CD8-positive, alpha-beta memory T cell (primary cell): ENCODE results near the gene AREL1. TPM values are rescaled to one million over a fixed set of nuclear protein-coding genes. Genes with fewer than 3 reads are reported as not detected.
A peak's percentile ranks its signal among the peaks of the same experiment; 100 is the strongest.

Experiments
- CTCF ChIA-PET: fragments of 350-600 bp; sonication (Branson Sonifier 250); formaldehyde crosslinking; loops from one replicate; lab custom pipeline; 2021; ENCODE audit warnings: antibody characterized with exemption; lab: Charles Lee
- POLR2A ChIA-PET: fragments of 350-600 bp; sonication (Branson Sonifier 250); formaldehyde crosslinking; loops from one replicate; lab custom pipeline; 2021; ENCODE audit warnings: antibody characterized with exemption; lab: Charles Lee
- DNase-seq, 5 donors: peaks; one replicate each; pipeline versions ENCODE4 v3.0.0 to v3.0.0-alpha.2; 2020 to 2022; ENCODE audit warnings: mixed read lengths in 1 of 5
- H3K27ac ChIP-seq: one replicate; pipeline ENCODE4 v1.7.0; 2013; ENCODE audit warnings: low read depth, mild to moderate bottlenecking, low read length, moderate library complexity
- H3K27me3 ChIP-seq: 2 replicates; pipeline ENCODE4 v1.7.0; 2013; ENCODE audit warnings: low read length, mild to moderate bottlenecking; ENCODE audit not compliant: insufficient read depth, poor library complexity, severe bottlenecking
- H3K36me3 ChIP-seq: 2 replicates; pipeline ENCODE4 v1.7.0; 2013; ENCODE audit warnings: mild to moderate bottlenecking, low read length, moderate library complexity; ENCODE audit not compliant: insufficient read depth
- H3K4me1 ChIP-seq: 2 replicates; pipeline ENCODE4 v1.7.0; 2013; ENCODE audit warnings: mild to moderate bottlenecking, low read length, moderate library complexity; ENCODE audit not compliant: insufficient read depth
- H3K4me3 ChIP-seq: 2 replicates; pipeline ENCODE4 v1.7.0; 2013; ENCODE audit warnings: mild to moderate bottlenecking, low read length
- H3K9me3 ChIP-seq: 2 replicates; pipeline ENCODE4 v1.7.0; 2013; ENCODE audit warnings: mild to moderate bottlenecking, low read length
- H3K27ac Mint-ChIP-seq, 8 donors: one replicate each; pipeline ENCODE4 v1.8.0; 2020 to 2021; ENCODE audit warnings: mixed read lengths in 8 of 8, mild to moderate bottlenecking in 6 of 8, inconsistent platforms in 3 of 8, moderate library complexity in 3 of 8
- H3K27me3 Mint-ChIP-seq, 2 donors: one replicate each; pipeline ENCODE4 v1.8.0; 2020 to 2021; ENCODE audit warnings: mixed read lengths in 2 of 2, mild to moderate bottlenecking in 1 of 2, moderate library complexity in 1 of 2
- H3K36me3 Mint-ChIP-seq, 3 donors: one replicate each; pipeline ENCODE4 v1.8.0; 2020 to 2021; ENCODE audit warnings: mixed read lengths in 3 of 3, inconsistent platforms in 1 of 3, mild to moderate bottlenecking in 1 of 3
- H3K4me1 Mint-ChIP-seq, 3 donors: one replicate each; pipeline ENCODE4 v1.8.0; 2020 to 2021; ENCODE audit warnings: mixed read lengths in 3 of 3, inconsistent platforms in 1 of 3, mild to moderate bottlenecking in 1 of 3
- H3K4me3 Mint-ChIP-seq, 7 donors: one replicate each; pipeline ENCODE4 v1.8.0; 2020 to 2021; ENCODE audit warnings: mixed read lengths in 7 of 7, mild to moderate bottlenecking in 6 of 7, moderate library complexity in 4 of 7, inconsistent platforms in 2 of 7
- H3K9me3 Mint-ChIP-seq, 5 donors: one replicate each; pipeline ENCODE4 v1.8.0; 2020 to 2022; ENCODE audit warnings: mixed read lengths in 5 of 5, mild to moderate bottlenecking in 3 of 5, moderate library complexity in 2 of 5, inconsistent platforms in 1 of 5
- polyA plus RNA-seq: library from polyadenylated mRNA; unstranded; fragments of 300-500 nt; fragmentation: Illumina TruSeq; gene quantifications from one replicate; pipeline ENCODE4 v1.2.3, GENCODE V29; 2021
- total RNA-seq, 2 experiments: library from RNA; stranded (reverse); gene quantifications; one replicate each; pipeline ENCODE4 v1.2.3, GENCODE V29; 2021

The AREL1 gene
- total and polyA plus RNA-seq, 3 experiments from 2014 or later: 28.6 to 37.7 (median 37.0) TPM

DNA sequence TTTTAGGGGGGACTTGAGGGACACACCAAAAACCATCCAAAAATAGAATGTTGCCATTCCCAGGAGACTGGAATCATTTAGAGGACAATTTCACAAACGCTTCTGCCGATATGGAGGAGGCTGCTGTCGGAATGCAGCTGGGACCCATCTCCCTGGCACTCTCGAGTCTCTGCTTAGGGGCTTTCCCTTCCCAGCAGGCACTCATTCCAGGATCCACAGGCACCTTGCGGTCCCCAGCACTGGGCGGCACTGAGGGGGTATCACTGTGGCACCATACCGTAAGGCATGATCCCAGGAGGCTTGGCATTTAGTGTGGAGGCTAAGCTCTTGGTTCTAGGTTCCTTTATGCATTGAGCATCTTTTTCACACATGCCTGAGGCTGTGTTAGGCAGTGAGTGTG is 64.3 kb downstream of the AREL1 start:
- peaks cover 0 to 3% (median 0%) of the 10 kb centered on the region in 3 donors for H3K36me3 Mint-ChIP-seq
- ChIA-PET POLR2A (interaction anchor here (0.6 to 0.8 kb wide), 2 partner anchors 30 to 114 kb away, joined by 3 read pairs; no protein-coding TSS in a partner anchor), CTCF (interaction anchor here (0.7 to 1.5 kb wide), 3 partner anchors 10 to 40 kb away, joined by 3 to 4 read pairs (median 3); no protein-coding TSS in a partner anchor)
- no peak overlapping the region for H3K4me3 Mint-ChIP-seq
- Histone ChIP-seq H3K27me3 (no peaks in the 10 kb centered on the region), H3K4me1 (no peaks in the 10 kb centered on the region), H3K9me3 (no peaks in the 10 kb centered on the region), H3K36me3 (no peaks in the 10 kb centered on the region), H3K4me3 (no peak overlapping the region), H3K27ac (no peak overlapping the region)
- no peak overlapping the region for H3K27ac Mint-ChIP-seq
- no peaks in the 10 kb centered on the region for H3K9me3 Mint-ChIP-seq
- DNase-seq: no peak
- H3K27me3 Mint-ChIP-seq: peaks cover 0 to 5% of the 10 kb centered on the region in 2 donors
- peaks cover 14 to 17% (median 15%) of the 10 kb centered on the region in 3 donors for H3K4me1 Mint-ChIP-seq

GRCh38 chr14:74647678-74648461 is 65.0 kb downstream of the AREL1 start:
- H3K36me3 ChIP-seq: no peaks in the 10 kb centered on the region
- ChIA-PET CTCF (interaction anchor here (0.7 to 1.5 kb wide), 3 partner anchors 11 to 39 kb away, joined by 3 to 4 read pairs (median 3); no protein-coding TSS in a partner anchor), POLR2A (interaction anchor here (0.6 to 0.7 kb wide), 2 partner anchors 115 to 424 kb away, joined by 3 read pairs; no protein-coding TSS in a partner anchor)
- Mint-ChIP-seq H3K4me3 (no peak overlapping the region), H3K9me3 (no peaks in the 10 kb centered on the region), H3K4me1 (peaks cover 14 to 17% (median 15%) of the 10 kb centered on the region in 3 donors), H3K36me3 (peaks cover 0 to 2% (median 0%) of the 10 kb centered on the region in 3 donors), H3K27ac (peak overlapping the region in 2 of 8 donors; percentile 27 to 68), H3K27me3 (peaks cover 0 to 5% of the 10 kb centered on the region in 2 donors)
- no peaks in the 10 kb centered on the region for H3K4me1 ChIP-seq
- DNase-seq: no peak
- no peaks in the 10 kb centered on the region for H3K9me3 ChIP-seq
- H3K4me3 ChIP-seq: no peak overlapping the region
- H3K27ac ChIP-seq: no peak overlapping the region
- H3K27me3 ChIP-seq: no peaks in the 10 kb centered on the region

DNA sequence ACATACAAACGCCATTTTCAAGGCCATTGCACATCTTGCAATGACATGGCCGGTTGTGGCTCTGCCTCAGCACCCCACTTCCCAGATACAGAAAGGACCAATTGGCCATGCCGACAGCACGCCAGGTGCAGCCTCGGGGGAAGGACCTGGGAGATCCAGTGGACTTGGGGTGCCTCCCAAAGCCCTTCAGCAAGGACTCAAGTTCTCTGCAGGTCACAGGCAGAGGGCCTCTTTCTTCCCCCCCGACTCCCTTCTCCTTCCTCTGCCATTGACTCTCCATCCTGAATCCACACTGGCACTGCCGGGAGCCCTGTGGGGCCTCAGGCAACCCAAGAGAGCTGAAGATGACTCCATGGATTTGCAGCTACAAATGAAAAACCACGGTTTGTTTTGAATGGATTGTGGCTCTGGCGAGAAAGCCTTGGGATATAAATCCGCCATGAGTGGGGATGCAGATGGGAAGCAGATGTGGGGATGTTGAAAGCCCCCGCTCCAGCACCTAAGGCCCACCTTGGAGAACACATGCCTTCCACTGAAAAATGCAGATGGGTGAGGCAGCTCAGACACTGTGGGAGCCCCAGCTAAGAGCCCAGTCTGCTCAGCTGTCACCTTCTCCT is 65.7 kb downstream of the AREL1 start:
- POLR2A ChIA-PET: interaction anchor here (0.7 kb wide), 1 partner anchor 424 kb away, joined by 3 read pairs; no protein-coding TSS in a partner anchor
- H3K36me3 ChIP-seq: no peaks in the 10 kb centered on the region
- CTCF ChIA-PET: interaction anchor here (1.0 kb wide), 1 partner anchor 28 kb away, joined by 3 read pairs; no protein-coding TSS in a partner anchor

GRCh38 chr14:74645756-74646470 is 67.0 kb downstream of the AREL1 start:
- Mint-ChIP-seq H3K27me3 (peaks cover 0 to 5% of the 10 kb centered on the region in 2 donors), H3K4me3 (no peak overlapping the region), H3K36me3 (no peaks in the 10 kb centered on the region), H3K27ac (no peak overlapping the region), H3K9me3 (no peaks in the 10 kb centered on the region), H3K4me1 (peaks cover 5 to 6% (median 5%) of the 10 kb centered on the region in 3 donors)
- POLR2A ChIA-PET: no interaction called here
- no peak for DNase-seq
- H3K4me1 ChIP-seq: no peaks in the 10 kb centered on the region
- H3K9me3 ChIP-seq: no peaks in the 10 kb centered on the region
- H3K4me3 ChIP-seq: no peak overlapping the region
- H3K27me3 ChIP-seq: no peaks in the 10 kb centered on the region
- H3K27ac ChIP-seq: no peak overlapping the region
- CTCF ChIA-PET: interaction anchor here (1.2 kb wide), 2 partner anchors 34 to 37 kb away, joined by 3 to 6 read pairs; partner anchors contain the start of gene LTBP2
- no peaks in the 10 kb centered on the region for H3K36me3 ChIP-seq

More for the DNA sequence above, 65.7 kb downstream of the AREL1 start:
- Mint-ChIP-seq H3K27ac (no peak overlapping the region), H3K27me3 (peaks cover 0 to 5% of the 10 kb centered on the region in 2 donors), H3K4me3 (no peak overlapping the region), H3K36me3 (no peaks in the 10 kb centered on the region), H3K4me1 (peaks cover 14 to 17% (median 15%) of the 10 kb centered on the region in 3 donors), H3K9me3 (no peaks in the 10 kb centered on the region)
- Histone ChIP-seq H3K27ac (no peak overlapping the region), H3K27me3 (no peaks in the 10 kb centered on the region), H3K4me3 (no peak overlapping the region), H3K9me3 (no peaks in the 10 kb centered on the region), H3K4me1 (no peaks in the 10 kb centered on the region)
- DNase-seq: no peak

GRCh38 chr14:74645244-74645643 is 67.6 kb downstream of the AREL1 start:
- Mint-ChIP-seq H3K4me1 (peaks cover 0 to 2% (median 0%) of the 10 kb centered on the region in 3 donors), H3K4me3 (no peak overlapping the region), H3K27me3 (peaks cover 0 to 5% of the 10 kb centered on the region in 2 donors), H3K27ac (no peak overlapping the region), H3K36me3 (no peaks in the 10 kb centered on the region), H3K9me3 (no peaks in the 10 kb centered on the region)
- POLR2A ChIA-PET: interaction anchor here (0.7 kb wide), 1 partner anchor 23 kb away, joined by 3 read pairs; no protein-coding TSS in a partner anchor
- CTCF ChIA-PET: interaction anchor here (1.1 to 1.2 kb wide), 3 partner anchors 9 to 36 kb away, joined by 3 to 6 read pairs (median 3); partner anchors contain the start of gene LTBP2
- Histone ChIP-seq H3K27ac (no peak overlapping the region), H3K9me3 (no peaks in the 10 kb centered on the region), H3K27me3 (no peaks in the 10 kb centered on the region), H3K4me3 (no peak overlapping the region), H3K4me1 (no peaks in the 10 kb centered on the region), H3K36me3 (no peaks in the 10 kb centered on the region)
- no peak for DNase-seq

- no peaks in the 10 kb centered on the region for H3K4me1 ChIP-seq
- no peaks in the 10 kb centered on the region for H3K27me3 ChIP-seq
- H3K36me3 ChIP-seq: no peaks in the 10 kb centered on the region
- no peaks in the 10 kb centered on the region for H3K9me3 Mint-ChIP-seq
- H3K27ac ChIP-seq: no peak overlapping the region
- ChIA-PET POLR2A (no interaction called here), CTCF (interaction anchor here (0.7 to 1.4 kb wide), 2 partner anchors 11 to 33 kb away, joined by 3 read pairs; no protein-coding TSS in a partner anchor)
- no peaks in the 10 kb centered on the region for H3K36me3 Mint-ChIP-seq
- no peak overlapping the region for H3K4me3 Mint-ChIP-seq
- H3K4me1 Mint-ChIP-seq: peaks cover 0 to 7% (median 0%) of the 10 kb centered on the region in 3 donors
- DNase-seq: no peak
- no peak overlapping the region for H3K4me3 ChIP-seq
- no peaks in the 10 kb centered on the region for H3K9me3 ChIP-seq
- H3K27me3 Mint-ChIP-seq: peaks cover 4 to 5% of the 10 kb centered on the region in 2 donors
- H3K27ac Mint-ChIP-seq: peak overlapping the region in 2 of 8 donors; percentile 18 to 45
Observed at GRCh38 chr14:74641601-74642391, 71.1 kb downstream of the AREL1 start.

- no peaks in the 10 kb centered on the region for H3K9me3 ChIP-seq
- ChIA-PET POLR2A (no interaction called here), CTCF (interaction anchor here (0.7 to 3.4 kb wide), 6 partner anchors 11 to 30 kb away, joined by 3 to 16 read pairs (median 9); partner anchors contain the start of gene LTBP2)
- no peak overlapping the region for H3K4me3 ChIP-seq
- no peak overlapping the region for H3K27ac ChIP-seq
- no peaks in the 10 kb centered on the region for H3K4me1 ChIP-seq
- DNase-seq: no peak
- Mint-ChIP-seq H3K9me3 (no peaks in the 10 kb centered on the region), H3K27ac (no peak overlapping the region), H3K36me3 (no peaks in the 10 kb centered on the region), H3K4me1 (peaks cover 0 to 7% (median 1%) of the 10 kb centered on the region in 3 donors), H3K4me3 (no peak overlapping the region), H3K27me3 (peaks cover 0 to 7% of the 10 kb centered on the region in 2 donors)
- H3K36me3 ChIP-seq: no peaks in the 10 kb centered on the region
- no peaks in the 10 kb centered on the region for H3K27me3 ChIP-seq
Observed at GRCh38 chr14:74638966-74639365, 73.9 kb downstream of the AREL1 start.
